ENCODE results near the gene KIF23. TPM values are rescaled to one million over a fixed set of nuclear protein-coding genes. Genes with fewer than 3 reads are reported as not detected.
"Not testable (repeated sequence)": the region's sequence is repeated elsewhere in the genome, so short reads cannot be mapped to it uniquely, and the experiment has no call there.

KIF23 gene
- polyA plus RNA-seq, 1 experiment, result 33.9 TPM

DNA sequence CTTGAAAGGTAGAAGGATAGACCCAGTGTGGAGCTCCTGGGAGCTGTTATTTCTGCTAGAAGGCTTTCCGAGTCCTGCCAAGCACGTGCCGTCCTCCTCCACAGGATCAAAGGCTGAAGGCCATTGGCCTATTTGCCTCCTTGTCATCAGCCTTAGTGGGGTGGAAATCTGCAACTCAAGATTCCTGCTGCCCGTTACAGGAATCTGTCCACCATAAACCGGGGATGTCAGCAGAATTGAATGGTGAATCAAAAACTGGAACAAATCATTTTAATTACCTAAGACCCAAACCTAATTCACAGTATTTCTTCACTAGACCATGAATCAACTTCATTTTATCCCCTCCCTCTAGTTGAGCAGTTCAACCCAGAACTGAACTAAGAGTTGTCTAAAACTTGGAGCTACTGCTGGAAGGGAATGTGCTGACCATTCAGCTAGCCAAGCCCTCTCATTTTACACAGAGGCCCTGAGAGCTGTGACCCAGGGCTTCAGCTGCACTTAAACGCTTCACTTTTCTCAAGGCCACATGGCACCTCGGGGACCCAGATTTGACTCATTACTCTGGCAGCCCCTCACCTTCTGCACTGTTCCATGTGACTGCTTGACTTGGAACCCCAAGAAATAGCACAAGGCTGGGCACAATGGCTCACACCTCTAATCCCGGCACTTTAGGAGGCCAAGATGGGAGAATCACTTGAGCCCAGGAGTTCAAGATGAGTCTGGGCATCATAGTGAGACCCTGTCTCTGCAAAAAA lies 36.8 kb upstream of the KIF23 start:
- ChIA-PET CTCF (interaction anchor here (1.0 to 1.4 kb wide), 2 partner anchors 17 to 86 kb away, joined by 3 read pairs; no protein-coding TSS in a partner anchor), POLR2A (no interaction called here)
- no peak for DNase-seq (ENCODE audit: low read depth)
- Histone ChIP-seq H3K4me3 (ENCODE audit: low read depth, low read length) (no peak overlapping the region), H3K27me3 (ENCODE audit: control insufficient read depth, insufficient read depth, low read length) (no peaks in the 10 kb centered on the region; the same call in 1 of the 2 replicates), H3K36me3 (ENCODE audit: control insufficient read depth, insufficient read depth, low read length) (no peaks in the 10 kb centered on the region; the same call in 1 of the 2 replicates)
- TF ChIP-seq, protein P1, sequence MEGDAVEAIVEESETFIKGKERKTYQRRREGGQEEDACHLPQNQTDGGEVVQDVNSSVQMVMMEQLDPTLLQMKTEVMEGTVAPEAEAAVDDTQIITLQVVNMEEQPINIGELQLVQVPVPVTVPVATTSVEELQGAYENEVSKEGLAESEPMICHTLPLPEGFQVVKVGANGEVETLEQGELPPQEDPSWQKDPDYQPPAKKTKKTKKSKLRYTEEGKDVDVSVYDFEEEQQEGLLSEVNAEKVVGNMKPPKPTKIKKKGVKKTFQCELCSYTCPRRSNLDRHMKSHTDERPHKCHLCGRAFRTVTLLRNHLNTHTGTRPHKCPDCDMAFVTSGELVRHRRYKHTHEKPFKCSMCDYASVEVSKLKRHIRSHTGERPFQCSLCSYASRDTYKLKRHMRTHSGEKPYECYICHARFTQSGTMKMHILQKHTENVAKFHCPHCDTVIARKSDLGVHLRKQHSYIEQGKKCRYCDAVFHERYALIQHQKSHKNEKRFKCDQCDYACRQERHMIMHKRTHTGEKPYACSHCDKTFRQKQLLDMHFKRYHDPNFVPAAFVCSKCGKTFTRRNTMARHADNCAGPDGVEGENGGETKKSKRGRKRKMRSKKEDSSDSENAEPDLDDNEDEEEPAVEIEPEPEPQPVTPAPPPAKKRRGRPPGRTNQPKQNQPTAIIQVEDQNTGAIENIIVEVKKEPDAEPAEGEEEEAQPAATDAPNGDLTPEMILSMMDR (IDR thresholded peaks at IDR 0.05; ENCODE audit: insufficient read depth, low read depth, low read length), result no peak

DNA sequence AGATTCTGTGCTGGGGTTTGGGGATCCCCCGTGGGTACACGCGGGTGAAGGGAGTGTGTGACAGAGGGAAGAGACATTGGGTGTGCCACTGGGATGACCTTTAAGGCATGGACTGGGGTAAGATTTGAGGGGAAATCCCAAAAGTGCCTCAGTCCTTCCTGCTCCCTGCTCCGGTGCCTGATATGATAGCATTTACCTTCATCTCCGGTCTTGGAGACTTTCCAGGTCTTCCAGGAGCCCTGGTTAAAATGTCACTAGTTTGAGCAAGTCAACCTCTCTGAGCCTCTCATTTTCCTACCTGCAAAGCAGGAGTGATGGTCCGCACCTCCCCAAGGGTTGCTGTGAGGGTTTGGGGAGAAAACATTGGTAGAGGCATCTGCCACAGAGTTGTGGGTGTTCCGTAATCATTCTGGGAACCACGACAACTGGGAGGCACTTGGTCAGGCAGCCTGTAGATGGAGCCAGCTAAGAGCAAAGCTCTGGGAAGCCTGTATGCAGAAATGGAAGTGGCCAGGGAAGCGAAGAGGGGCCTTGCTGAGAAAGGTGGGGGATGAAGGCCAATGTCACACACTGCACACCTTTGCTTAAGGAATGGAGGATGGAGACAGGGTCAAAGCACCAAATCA lies 33.9 kb upstream of the KIF23 start:
- H3K4me3 ChIP-seq (ENCODE audit: low read depth, low read length), result no peak overlapping the region
- ChIA-PET CTCF (interaction anchor here (3.2 kb wide), 1 partner anchor 13 kb away, joined by 32 read pairs; no protein-coding TSS in a partner anchor), POLR2A (no interaction called here)
- H3K36me3 ChIP-seq (ENCODE audit: control insufficient read depth, insufficient read depth, low read length), result no peaks in the 10 kb centered on the region; the same call in 1 of the 2 replicates
- H3K27me3 ChIP-seq (ENCODE audit: control insufficient read depth, insufficient read depth, low read length), result no peaks in the 10 kb centered on the region; the same call in 1 of the 2 replicates
- DNase-seq (ENCODE audit: low read depth), result no peak
- TF ChIP-seq, protein P1 (IDR thresholded peaks at IDR 0.05; ENCODE audit: insufficient read depth, low read depth, low read length), result peak; percentile 35

DNA sequence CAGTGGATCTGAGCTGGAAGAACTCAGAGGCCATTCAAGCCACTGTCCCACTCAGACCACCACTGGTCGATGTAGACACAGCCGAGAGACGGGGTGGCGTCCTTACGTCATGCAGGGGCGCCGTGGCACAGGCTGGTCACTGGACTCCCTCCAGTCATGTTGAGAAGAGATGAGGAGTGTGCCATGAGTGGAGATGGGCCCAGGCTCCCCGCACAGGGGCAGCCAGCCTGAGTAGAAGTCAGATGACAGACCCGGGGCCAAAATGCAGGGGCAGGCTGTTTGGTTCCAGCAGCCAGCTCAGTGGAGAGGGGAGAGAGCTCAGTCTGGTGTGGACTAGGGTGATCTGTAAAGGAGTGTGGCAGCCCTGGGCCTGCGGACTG lies 33.4 kb upstream of the KIF23 start:
- DNase-seq (ENCODE audit: low read depth), result no peak
- TF ChIP-seq, protein P1 (IDR thresholded peaks at IDR 0.05; ENCODE audit: insufficient read depth, low read depth, low read length), result no peak
- POLR2A ChIA-PET, result no interaction called here
- Histone ChIP-seq H3K27me3 (ENCODE audit: control insufficient read depth, insufficient read depth, low read length) (no peaks in the 10 kb centered on the region; the same call in 1 of the 2 replicates), H3K4me3 (ENCODE audit: low read depth, low read length) (no peak overlapping the region), H3K36me3 (ENCODE audit: control insufficient read depth, insufficient read depth, low read length) (no peaks in the 10 kb centered on the region; the same call in 1 of the 2 replicates)
- CTCF ChIA-PET, result interaction anchor here (3.2 kb wide), 1 partner anchor 13 kb away, joined by 32 read pairs; no protein-coding TSS in a partner anchor

DNA sequence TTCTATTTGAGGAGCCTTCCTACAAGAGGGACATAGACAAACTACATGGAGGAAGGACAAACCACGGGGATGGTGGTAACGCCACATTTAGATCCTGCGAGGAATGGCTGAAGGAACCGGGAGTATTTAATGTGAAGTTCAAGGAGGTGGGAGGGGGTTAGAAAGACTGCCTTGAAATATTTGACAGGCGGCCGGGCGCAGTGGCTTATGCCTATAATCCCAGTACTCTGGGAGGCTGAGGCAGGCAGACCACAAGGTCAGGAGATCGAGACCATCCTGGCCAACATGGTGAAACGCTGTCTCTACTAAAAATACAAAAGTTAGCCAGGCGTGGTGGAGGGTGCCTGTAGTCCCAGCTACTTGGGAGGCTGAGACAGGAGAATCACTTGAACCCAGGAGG lies 32.0 kb upstream of the KIF23 start:
- H3K4me3 ChIP-seq (ENCODE audit: low read depth, low read length); DNase-seq (ENCODE audit: low read depth); H3K27me3 ChIP-seq (ENCODE audit: control insufficient read depth, insufficient read depth, low read length); POLR2A ChIA-PET; H3K36me3 ChIP-seq (ENCODE audit: control insufficient read depth, insufficient read depth, low read length): not testable (repeated sequence)
- CTCF ChIA-PET, result interaction anchor here (3.2 kb wide), 1 partner anchor 11 kb away, joined by 32 read pairs; no protein-coding TSS in a partner anchor

DNA sequence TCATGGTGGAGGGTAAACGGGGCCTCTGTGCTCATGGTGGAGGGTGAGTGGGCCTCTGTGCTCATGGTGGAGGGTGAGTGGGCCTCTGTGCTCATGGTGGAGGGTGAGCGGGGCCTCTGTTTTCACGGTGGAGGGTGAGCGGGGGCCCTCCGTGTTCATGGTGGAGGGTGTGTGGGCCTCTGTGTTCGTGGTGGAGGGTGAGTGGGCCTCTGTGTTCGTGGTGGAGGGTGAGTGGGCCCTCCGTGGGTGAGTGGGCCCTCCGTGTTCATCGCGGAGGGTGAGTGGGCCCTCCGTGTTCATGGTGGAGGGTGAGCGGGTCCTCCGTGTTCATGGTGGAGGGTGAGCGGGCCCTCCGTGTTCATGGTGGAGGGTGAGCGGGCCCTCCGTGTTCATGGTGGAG lies 30.1 kb upstream of the KIF23 start:
- H3K4me3 ChIP-seq (ENCODE audit: low read depth, low read length); DNase-seq (ENCODE audit: low read depth); CTCF ChIA-PET; POLR2A ChIA-PET; H3K36me3 ChIP-seq (ENCODE audit: control insufficient read depth, insufficient read depth, low read length); H3K27me3 ChIP-seq (ENCODE audit: control insufficient read depth, insufficient read depth, low read length): not testable (repeated sequence)
